ENCODE results near the gene ZNF837.
A peak's percentile ranks its signal among the peaks of the same experiment; 100 is the strongest.
"Not testable (repeated sequence)": the region's sequence is repeated elsewhere in the genome, so short reads cannot be mapped to it uniquely, and the experiment has no call there.

The ZNF837 gene

DNA sequence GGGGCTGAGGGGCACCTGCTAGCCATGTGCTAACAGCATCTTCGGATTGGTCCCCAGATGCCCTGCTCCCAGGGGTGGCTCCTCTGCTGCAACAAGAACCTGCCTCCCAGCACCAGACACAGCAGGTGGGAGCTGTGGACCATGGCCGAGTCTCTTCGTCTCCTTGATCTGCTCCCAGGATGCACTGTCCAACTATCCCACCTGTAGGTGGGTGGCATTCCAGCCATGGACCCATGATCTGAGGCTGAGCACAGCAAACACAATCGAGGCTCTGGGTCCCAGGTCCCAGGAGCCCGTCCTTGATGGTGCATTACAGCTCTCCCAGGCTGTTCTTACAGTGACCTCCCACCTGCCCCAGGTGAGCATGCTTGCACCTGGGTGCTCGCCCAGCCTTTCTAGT is 1.6 kb downstream of the ZNF837 start:
- Histone ChIP-seq H3K4me1 (ENCODE audit: control insufficient read depth in 1 of 2, insufficient read depth in 2 of 2, low read length in 2 of 2) (peaks cover 13 to 14% of the 10 kb centered on the region in 2 experiments), H3K9me3 (ENCODE audit: insufficient read depth, low read depth, low read length) (no peaks in the 10 kb centered on the region), H3K14ac (ENCODE audit: low read length) (no peak overlapping the region), H3K9ac (ENCODE audit: low read length) (no peak overlapping the region), H3K4me2 (ENCODE audit: low read length) (no peak overlapping the region), H4K91ac (ENCODE audit: low read depth, low read length) (no peak overlapping the region), H3K79me1 (ENCODE audit: low read length) (peaks cover 6% of the 10 kb centered on the region), H2BK12ac (ENCODE audit: low read length) (no peak overlapping the region), H3K18ac (ENCODE audit: low read length) (peak overlapping the region; percentile 2), H4K12ac (ENCODE audit: low read depth, low read length) (no peak overlapping the region), H3K27ac (ENCODE audit: low read depth, low read length) (no peak overlapping the region), H3K79me2 (ENCODE audit: control insufficient read depth, insufficient read depth, low read length, poor library complexity) (no peaks in the 10 kb centered on the region), H2AK5ac (ENCODE audit: low read length) (no peak overlapping the region), H2BK120ac (ENCODE audit: insufficient read depth, low read length, poor library complexity) (no peak overlapping the region), H2AFZ (ENCODE audit: insufficient read depth, low read length, poor library complexity) (no peak overlapping the region), H3K27me3 (ENCODE audit: insufficient read depth, low read length) (no peaks in the 10 kb centered on the region), H3K23ac (ENCODE audit: low read length) (no peak overlapping the region), H3K36me3 (ENCODE audit: control insufficient read depth in 1 of 2, insufficient read depth in 2 of 2, low read length in 2 of 2) (no peaks in the 10 kb centered on the region), H3K4ac (ENCODE audit: low read depth, low read length) (no peak overlapping the region), H2BK5ac (ENCODE audit: low read depth, low read length, poor library complexity) (no peak overlapping the region), H4K8ac (ENCODE audit: low read depth, low read length) (no peak overlapping the region), H3K4me3 (ENCODE audit: low read depth, low read length) (no peak overlapping the region)
- WGBS (ENCODE audit: extremely low coverage, insufficient coverage, insufficient read length) = no CpG with 5 or more reads among the region's 6 CpGs
- no peak for DNase-seq

- not testable (repeated sequence) for H3K36me3 ChIP-seq (ENCODE audit: control insufficient read depth in 1 of 2, insufficient read depth in 2 of 2, low read length in 2 of 2); H3K14ac ChIP-seq (ENCODE audit: low read length); H4K91ac ChIP-seq (ENCODE audit: low read depth, low read length); H3K9me3 ChIP-seq (ENCODE audit: insufficient read depth, low read depth, low read length); H4K8ac ChIP-seq (ENCODE audit: low read depth, low read length); H3K18ac ChIP-seq (ENCODE audit: low read length); H3K27me3 ChIP-seq (ENCODE audit: insufficient read depth, low read length); H3K9ac ChIP-seq (ENCODE audit: low read length); H2BK5ac ChIP-seq (ENCODE audit: low read depth, low read length, poor library complexity); H3K79me2 ChIP-seq (ENCODE audit: control insufficient read depth, insufficient read depth, low read length, poor library complexity); H2BK12ac ChIP-seq (ENCODE audit: low read length); H3K23ac ChIP-seq (ENCODE audit: low read length); H3K27ac ChIP-seq (ENCODE audit: low read depth, low read length); H4K12ac ChIP-seq (ENCODE audit: low read depth, low read length); H2AK5ac ChIP-seq (ENCODE audit: low read length); H3K4me3 ChIP-seq (ENCODE audit: low read depth, low read length); H3K4ac ChIP-seq (ENCODE audit: low read depth, low read length); H3K4me2 ChIP-seq (ENCODE audit: low read length); H2BK120ac ChIP-seq (ENCODE audit: insufficient read depth, low read length, poor library complexity); DNase-seq; H2AFZ ChIP-seq (ENCODE audit: insufficient read depth, low read length, poor library complexity); H3K79me1 ChIP-seq (ENCODE audit: low read length)
- no CpG with 5 or more reads among the region's 7 CpGs for WGBS (ENCODE audit: extremely low coverage, insufficient coverage, insufficient read length)
- H3K4me1 ChIP-seq (ENCODE audit: control insufficient read depth in 1 of 2, insufficient read depth in 2 of 2, low read length in 2 of 2) = peaks cover 12 to 17% of the 10 kb centered on the region in 2 experiments
Observed at GRCh38 chr19:58376724-58377123, 4.1 kb downstream of the ZNF837 start.

DNA sequence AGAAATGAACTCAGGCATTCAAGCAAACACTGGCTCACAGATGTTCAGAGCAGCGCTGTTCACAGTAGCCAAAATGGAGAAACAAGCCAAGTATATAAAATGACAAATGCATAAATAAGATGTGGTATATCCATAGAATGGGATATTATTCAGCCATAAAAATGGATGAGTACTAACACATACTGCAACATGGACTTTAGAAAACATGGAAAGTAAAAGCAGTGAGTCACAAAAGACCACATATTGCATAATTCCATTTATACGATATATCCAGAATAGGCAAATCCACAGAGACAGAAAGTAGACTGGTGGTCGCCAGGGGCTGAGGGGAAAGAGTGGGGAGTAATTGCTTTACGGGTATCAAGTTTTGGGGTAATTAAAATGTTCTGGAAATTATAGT is 6.6 kb downstream of the ZNF837 start:
- H4K8ac ChIP-seq (ENCODE audit: low read depth, low read length) = no peak overlapping the region
- H4K91ac ChIP-seq (ENCODE audit: low read depth, low read length) = no peak overlapping the region
- no peaks in the 10 kb centered on the region for H3K27me3 ChIP-seq (ENCODE audit: insufficient read depth, low read length)
- H3K9me3 ChIP-seq (ENCODE audit: insufficient read depth, low read depth, low read length) = no peaks in the 10 kb centered on the region
- H2AK5ac ChIP-seq (ENCODE audit: low read length) = no peak overlapping the region
- no CpG with 5 or more reads among the region's 4 CpGs for WGBS (ENCODE audit: extremely low coverage, insufficient coverage, insufficient read length)
- no peak overlapping the region for H3K27ac ChIP-seq (ENCODE audit: low read depth, low read length)
- no peak overlapping the region for H3K9ac ChIP-seq (ENCODE audit: low read length)
- H2BK120ac ChIP-seq (ENCODE audit: insufficient read depth, low read length, poor library complexity) = no peak overlapping the region
- H3K4me2 ChIP-seq (ENCODE audit: low read length) = no peak overlapping the region
- H3K36me3 ChIP-seq (ENCODE audit: control insufficient read depth in 1 of 2, insufficient read depth in 2 of 2, low read length in 2 of 2) = no peaks in the 10 kb centered on the region
- H3K23ac ChIP-seq (ENCODE audit: low read length) = no peak overlapping the region
- no peaks in the 10 kb centered on the region for H3K79me1 ChIP-seq (ENCODE audit: low read length)
- H3K4me1 ChIP-seq (ENCODE audit: control insufficient read depth in 1 of 2, insufficient read depth in 2 of 2, low read length in 2 of 2) = peaks cover 3 to 9% of the 10 kb centered on the region in 2 experiments
- H2BK5ac ChIP-seq (ENCODE audit: low read depth, low read length, poor library complexity) = no peak overlapping the region
- H2AFZ ChIP-seq (ENCODE audit: insufficient read depth, low read length, poor library complexity) = no peak overlapping the region
- H3K14ac ChIP-seq (ENCODE audit: low read length) = no peak overlapping the region
- no peak overlapping the region for H4K12ac ChIP-seq (ENCODE audit: low read depth, low read length)
- H3K18ac ChIP-seq (ENCODE audit: low read length) = no peak overlapping the region
- no peaks in the 10 kb centered on the region for H3K79me2 ChIP-seq (ENCODE audit: control insufficient read depth, insufficient read depth, low read length, poor library complexity)
- no peak overlapping the region for H3K4ac ChIP-seq (ENCODE audit: low read depth, low read length)
- H3K4me3 ChIP-seq (ENCODE audit: low read depth, low read length) = no peak overlapping the region
- no peak for DNase-seq
- H2BK12ac ChIP-seq (ENCODE audit: low read length) = no peak overlapping the region

GRCh38 chr19:58372311-58373133 is 8.3 kb downstream of the ZNF837 start:
- DNase-seq = peak in 1 of 2 donors; percentile 14
- H3K4ac ChIP-seq (ENCODE audit: low read depth, low read length) = no peak overlapping the region
- no peaks in the 10 kb centered on the region for H3K79me2 ChIP-seq (ENCODE audit: control insufficient read depth, insufficient read depth, low read length, poor library complexity)
- no peak overlapping the region for H2AFZ ChIP-seq (ENCODE audit: insufficient read depth, low read length, poor library complexity)
- no peak overlapping the region for H3K4me2 ChIP-seq (ENCODE audit: low read length)
- H3K27ac ChIP-seq (ENCODE audit: low read depth, low read length) = no peak overlapping the region
- H3K18ac ChIP-seq (ENCODE audit: low read length) = no peak overlapping the region
- H3K27me3 ChIP-seq (ENCODE audit: insufficient read depth, low read length) = no peaks in the 10 kb centered on the region
- no peak overlapping the region for H4K12ac ChIP-seq (ENCODE audit: low read depth, low read length)
- no peak overlapping the region for H2BK5ac ChIP-seq (ENCODE audit: low read depth, low read length, poor library complexity)
- peaks cover 5 to 8% of the 10 kb centered on the region in 2 experiments for H3K36me3 ChIP-seq (ENCODE audit: control insufficient read depth in 1 of 2, insufficient read depth in 2 of 2, low read length in 2 of 2)
- H3K4me1 ChIP-seq (ENCODE audit: control insufficient read depth in 1 of 2, insufficient read depth in 2 of 2, low read length in 2 of 2) = peaks cover 3 to 9% of the 10 kb centered on the region in 2 experiments
- H3K9ac ChIP-seq (ENCODE audit: low read length) = no peak overlapping the region
- no peak overlapping the region for H4K91ac ChIP-seq (ENCODE audit: low read depth, low read length)
- no CpG with 5 or more reads among the region's 15 CpGs for WGBS (ENCODE audit: extremely low coverage, insufficient coverage, insufficient read length)
- no peaks in the 10 kb centered on the region for H3K79me1 ChIP-seq (ENCODE audit: low read length)
- no peak overlapping the region for H3K23ac ChIP-seq (ENCODE audit: low read length)
- no peak overlapping the region for H3K4me3 ChIP-seq (ENCODE audit: low read depth, low read length)
- no peak overlapping the region for H3K14ac ChIP-seq (ENCODE audit: low read length)
- no peaks in the 10 kb centered on the region for H3K9me3 ChIP-seq (ENCODE audit: insufficient read depth, low read depth, low read length)
- H2BK12ac ChIP-seq (ENCODE audit: low read length) = no peak overlapping the region
- no peak overlapping the region for H4K8ac ChIP-seq (ENCODE audit: low read depth, low read length)
- H2BK120ac ChIP-seq (ENCODE audit: insufficient read depth, low read length, poor library complexity) = no peak overlapping the region
- no peak overlapping the region for H2AK5ac ChIP-seq (ENCODE audit: low read length)
